ENCODE results near the gene SELENOS.

SELENOS gene

DNA sequence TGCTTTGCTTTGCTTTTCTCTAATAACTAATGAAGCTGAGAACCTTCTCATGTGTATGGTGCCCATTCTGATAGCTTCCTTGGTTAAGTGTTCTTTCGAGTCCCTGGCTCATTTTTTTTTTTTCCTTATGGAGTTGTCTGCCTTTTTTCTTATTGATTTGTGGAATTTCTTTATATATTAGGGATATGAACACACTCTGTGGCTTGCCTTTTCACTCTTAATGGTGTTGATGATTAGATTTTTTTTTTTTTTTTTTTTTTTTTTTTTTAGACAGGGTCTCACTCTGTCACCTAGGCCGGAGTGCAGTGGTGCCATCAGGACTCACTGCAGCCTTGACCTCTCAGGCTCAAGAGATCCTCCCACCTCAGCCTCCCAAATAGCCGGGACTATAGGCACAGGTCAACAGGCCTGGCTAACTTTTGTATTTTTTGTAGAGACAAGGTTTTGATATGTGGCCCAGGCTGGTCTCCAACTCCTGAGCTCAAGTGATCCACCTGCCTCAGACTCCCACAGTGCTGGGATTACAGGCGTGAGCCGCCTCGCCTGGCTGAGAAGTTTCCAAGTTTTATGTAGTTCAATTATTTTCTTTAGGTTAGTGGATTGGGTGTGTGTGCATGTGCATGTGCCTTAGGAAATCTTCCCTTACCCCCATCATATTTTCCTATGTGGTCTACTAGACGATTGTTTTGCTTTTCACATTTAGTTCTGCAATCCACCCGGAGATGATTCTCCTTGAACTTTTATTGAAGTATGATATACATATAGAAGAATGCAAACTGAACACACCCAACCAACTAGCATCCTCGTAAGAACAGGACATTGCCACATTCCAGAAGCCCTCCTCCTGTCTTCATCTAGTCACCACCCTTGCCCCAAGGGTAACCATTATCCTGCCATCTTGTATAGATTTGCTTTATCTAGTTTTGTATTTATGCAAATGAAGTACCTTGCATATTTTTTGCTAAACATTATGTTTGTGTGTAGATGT, 19.4 kb upstream of the SELENOS start:
- H3K4me3 ChIP-seq, result no peak overlapping the region
- H3K9me3 ChIP-seq, result no peaks in the 10 kb centered on the region
- TF ChIP-seq, protein P1, sequence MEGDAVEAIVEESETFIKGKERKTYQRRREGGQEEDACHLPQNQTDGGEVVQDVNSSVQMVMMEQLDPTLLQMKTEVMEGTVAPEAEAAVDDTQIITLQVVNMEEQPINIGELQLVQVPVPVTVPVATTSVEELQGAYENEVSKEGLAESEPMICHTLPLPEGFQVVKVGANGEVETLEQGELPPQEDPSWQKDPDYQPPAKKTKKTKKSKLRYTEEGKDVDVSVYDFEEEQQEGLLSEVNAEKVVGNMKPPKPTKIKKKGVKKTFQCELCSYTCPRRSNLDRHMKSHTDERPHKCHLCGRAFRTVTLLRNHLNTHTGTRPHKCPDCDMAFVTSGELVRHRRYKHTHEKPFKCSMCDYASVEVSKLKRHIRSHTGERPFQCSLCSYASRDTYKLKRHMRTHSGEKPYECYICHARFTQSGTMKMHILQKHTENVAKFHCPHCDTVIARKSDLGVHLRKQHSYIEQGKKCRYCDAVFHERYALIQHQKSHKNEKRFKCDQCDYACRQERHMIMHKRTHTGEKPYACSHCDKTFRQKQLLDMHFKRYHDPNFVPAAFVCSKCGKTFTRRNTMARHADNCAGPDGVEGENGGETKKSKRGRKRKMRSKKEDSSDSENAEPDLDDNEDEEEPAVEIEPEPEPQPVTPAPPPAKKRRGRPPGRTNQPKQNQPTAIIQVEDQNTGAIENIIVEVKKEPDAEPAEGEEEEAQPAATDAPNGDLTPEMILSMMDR (IDR thresholded peaks at IDR 0.05), result no peak
- DNase-seq, result no peak
- H3K27me3 ChIP-seq, result no peaks in the 10 kb centered on the region
- intact Hi-C loops (cut with DNase I; ENCODE audit: low total_unique reads), result no loop called here
- no peaks in the 10 kb centered on the region for H3K36me3 ChIP-seq
- H3K4me1 ChIP-seq, result peaks cover 0 to 25% (median 21%) of the 10 kb centered on the region in 4 donors
- no peak overlapping the region for H3K27ac ChIP-seq

GRCh38 chr15:101295607-101296161, 18.4 kb upstream of the SELENOS start:
- TF ChIP-seq, protein P1 (IDR thresholded peaks at IDR 0.05), result no peak
- Histone ChIP-seq H3K36me3 (peaks cover 0 to 6% (median 0%) of the 10 kb centered on the region in 3 donors), H3K27me3 (no peaks in the 10 kb centered on the region), H3K9me3 (no peaks in the 10 kb centered on the region), H3K27ac (peak overlapping the region; percentile 90 to 95), H3K4me1 (peaks cover 0 to 27% (median 22%) of the 10 kb centered on the region in 4 donors), H3K4me3 (peak overlapping the region; percentile 79 to 97)
- no peak for DNase-seq
- intact Hi-C loops (cut with DNase I; ENCODE audit: low total_unique reads), result loop anchor here (2.0 kb wide), 1 partner anchor 19 kb away; the partner anchor contains the start of gene SELENOS

DNA sequence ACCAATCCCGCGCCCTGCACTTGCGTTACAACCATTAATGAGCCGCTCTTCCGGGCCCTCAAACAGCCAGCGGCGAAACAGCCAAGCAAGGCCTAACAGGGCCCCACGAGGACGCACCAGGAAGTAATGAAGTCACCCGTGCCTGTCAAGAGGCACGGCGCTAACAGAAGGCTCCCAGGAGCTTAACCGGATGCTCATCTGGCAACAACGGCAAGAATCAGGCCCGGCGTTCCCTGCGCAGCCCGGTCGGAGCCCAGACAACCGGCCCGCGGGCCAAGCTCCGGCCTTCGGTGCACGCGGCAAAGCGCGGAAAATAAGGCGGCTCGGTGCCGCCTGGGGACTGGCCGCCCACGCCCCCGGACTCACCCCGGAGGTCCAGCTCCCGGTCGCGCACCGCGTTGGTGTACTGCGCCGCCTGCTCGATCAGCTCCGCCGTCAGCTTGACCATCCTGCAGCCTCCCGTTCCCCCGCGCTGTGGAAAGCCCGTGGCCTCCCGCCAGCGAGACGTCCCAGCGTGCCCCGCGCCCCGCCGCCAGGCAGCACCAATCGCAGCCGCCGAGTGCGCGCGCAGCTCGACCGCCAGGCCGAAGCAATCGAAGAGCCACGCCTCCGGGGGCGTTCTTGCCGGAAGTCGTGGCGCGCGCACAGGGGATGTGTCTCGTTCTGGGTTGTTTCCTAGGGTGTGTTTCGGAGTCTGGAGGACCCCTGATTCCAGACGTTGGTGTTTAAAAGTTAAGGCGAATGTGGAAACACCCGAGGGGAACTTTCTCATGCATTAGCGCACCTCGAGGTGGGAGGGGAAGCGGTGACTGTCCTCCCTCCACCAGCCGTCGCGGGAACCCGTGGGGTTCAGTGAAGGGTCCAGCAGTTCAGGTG, 17.7 kb upstream of the SELENOS start, which contains the start of gene SNRPA1:
TSS of gene SNRPA1 (minus strand) at position 518 of the 876 bp plus-strand sequence. CDS start at position 448, 70 bp downstream.
- Histone ChIP-seq H3K36me3 (peaks cover 0 to 8% (median 0%) of the 10 kb centered on the region in 3 donors), H3K27ac (peak within 1 kb of the TSS; percentile 90 to 95), H3K4me3 (peak within 1 kb of the TSS; percentile 79 to 97), H3K27me3 (no peaks in the 10 kb centered on the region), H3K9me3 (no peaks in the 10 kb centered on the region), H3K4me1 (peaks cover 0 to 27% (median 22%) of the 10 kb centered on the region in 4 donors)
- peak; percentile 98 to 99 for DNase-seq
- TF ChIP-seq, protein P1 (IDR thresholded peaks at IDR 0.05), result no peak
- intact Hi-C loops (cut with DNase I; ENCODE audit: low total_unique reads), result loop anchor here (2.0 kb wide), 1 partner anchor 18 kb away; the partner anchor contains the start of gene SELENOS

GRCh38 chr15:101293122-101293521, 15.8 kb upstream of the SELENOS start:
- intact Hi-C loops (cut with DNase I; ENCODE audit: low total_unique reads), result no loop called here
- Histone ChIP-seq H3K4me1 (peaks cover 0 to 27% (median 22%) of the 10 kb centered on the region in 4 donors), H3K27ac (no peak overlapping the region), H3K36me3 (peaks cover 0 to 8% (median 1%) of the 10 kb centered on the region in 3 donors), H3K4me3 (peak overlapping the region; percentile 79 to 97), H3K9me3 (no peaks in the 10 kb centered on the region), H3K27me3 (no peaks in the 10 kb centered on the region)
- no peak for DNase-seq
- TF ChIP-seq, protein P1 (IDR thresholded peaks at IDR 0.05), result no peak

All from tibial artery (tissue), 4 donors.